SK-N-SH (cell line): ENCODE results near the gene TBC1D16. TPM values are rescaled to one million over a fixed set of nuclear protein-coding genes. Genes with fewer than 3 reads are reported as not detected.
A peak's percentile ranks its signal among the peaks of the same experiment; 100 is the strongest.

Experiments used
- CTCF ChIA-PET: fragments of 300-600, 350-600 bp; formaldehyde crosslinking; extraction: SDS; loops from one replicate; lab custom pipeline; 2021; lab: Yijun Ruan, JAX
- POLR2A ChIA-PET: fragments of 350-600 bp; sonication (Branson Sonifier 250); formaldehyde crosslinking; extraction: SDS; loops from one replicate; lab custom pipeline; 2020; ENCODE audit warnings: antibody characterized with exemption, inconsistent platforms; lab: Yijun Ruan, JAX
- DNase-seq: peaks from one replicate; pipeline ENCODE4 v3.0.0; 2012
- H2AFZ ChIP-seq: fragments of 200-600 bp; sonication (generic); 2 replicates; pipeline ENCODE4 v1.8.1; 2016; ENCODE audit warnings: antibody characterized with exemption, mild to moderate bottlenecking, low read depth
- H3F3A ChIP-seq: fragments of 200-600 bp; sonication (generic); replicated peaks from 2 replicates; pipeline ENCODE3; 2016; ENCODE audit warnings: antibody characterized with exemption, mild to moderate bottlenecking; ENCODE audit not compliant: insufficient read depth
- H3K27ac ChIP-seq, 2 experiments: fragments of 200-500 bp in 1 of 2; fragments of 200-600 bp in 1 of 2; sonication (Bioruptor generic) in 1 of 2; sonication (generic), shearing (Covaris generic) in 1 of 2; 2 replicates each; pipeline versions ENCODE4 v1.5.1 to v1.6.1; 2014 to 2016; ENCODE audit warnings: low read depth in 2 of 2, inconsistent platforms in 1 of 2, low read length in 1 of 2, mild to moderate bottlenecking in 1 of 2, mixed read lengths in 1 of 2
- H3K27me3 ChIP-seq: fragments of 200-600 bp; sonication (generic), shearing (Covaris generic); 2 replicates; pipeline ENCODE4 v1.6.1; 2016; ENCODE audit warnings: mixed run types; ENCODE audit not compliant: insufficient read depth
- H3K36me3 ChIP-seq, 2 experiments: fragments of 200-500 bp in 1 of 2; fragments of 200-600 bp in 1 of 2; sonication (Bioruptor generic) in 1 of 2; sonication (generic) in 1 of 2; replicated peaks in 1 of 2; 2 replicates each; pipeline versions ENCODE3 to v1.5.1; 2014 to 2016; ENCODE audit warnings: low read length in 1 of 2, mild to moderate bottlenecking in 1 of 2; ENCODE audit not compliant: insufficient read depth in 2 of 2, control insufficient read depth in 1 of 2
- H3K4me1 ChIP-seq, 2 experiments: fragments of 200-500 bp in 1 of 2; fragments of 200-600 bp in 1 of 2; sonication (Bioruptor generic) in 1 of 2; sonication (generic), shearing (Covaris generic) in 1 of 2; 2 replicates each; pipeline versions ENCODE4 v1.5.1 to v1.6.1; 2014 to 2016; ENCODE audit warnings: low read depth in 1 of 2, low read length in 1 of 2, mixed run types in 1 of 2; ENCODE audit not compliant: insufficient read depth in 2 of 2, control insufficient read depth in 1 of 2
- H3K4me2 ChIP-seq: fragments of 200-600 bp; sonication (generic), shearing (Covaris generic); 2 replicates; pipeline ENCODE4 v1.6.1; 2017; ENCODE audit warnings: mixed run types
- H3K4me3 ChIP-seq, 2 experiments: fragments of 200-500 bp in 1 of 2; fragments of 200-600 bp in 1 of 2; sonication (Bioruptor generic) in 1 of 2; sonication (generic), shearing (Covaris generic) in 1 of 2; 2 replicates each; pipeline versions ENCODE4 v1.5.1 to v1.8.1; 2014 to 2016; ENCODE audit warnings: low read depth in 2 of 2, inconsistent platforms in 1 of 2, low read length in 1 of 2, mild to moderate bottlenecking in 1 of 2, mixed read lengths in 1 of 2, moderate library complexity in 1 of 2
- H3K79me2 ChIP-seq: fragments of 200-600 bp; sonication (generic); 2 replicates; pipeline ENCODE4 v1.8.1; 2017; ENCODE audit warnings: mild to moderate bottlenecking; ENCODE audit not compliant: insufficient read depth
- H3K9ac ChIP-seq: fragments of 200-600 bp; sonication (generic); 2 replicates; pipeline ENCODE4 v1.6.1; 2017; ENCODE audit warnings: mixed run types
- H3K9me2 ChIP-seq: fragments of 200-600 bp; sonication (generic); 2 replicates; pipeline ENCODE4 v1.6.1; 2017; ENCODE audit warnings: mixed run types
- H3K9me3 ChIP-seq: fragments of 200-600 bp; sonication (generic); 2 replicates; pipeline ENCODE4 v1.6.1; 2017; ENCODE audit warnings: mixed run types, mild to moderate bottlenecking, moderate library complexity
- H4K20me1 ChIP-seq: fragments of 200-600 bp; sonication (generic); 2 replicates; pipeline ENCODE4 v1.6.1; 2017; ENCODE audit warnings: mild to moderate bottlenecking, mixed run types; ENCODE audit not compliant: insufficient read depth
- CHD2 ChIP-seq: fragments of 150-350 bp; IDR thresholded peaks from 2 replicates; pipeline ENCODE4 v1.6.1; 2018; ENCODE audit warnings: low read length; ENCODE audit not compliant: partially characterized antibody
- CTCF ChIP-seq: fragments of 200-600 bp; sonication (generic); IDR thresholded peaks from 2 replicates; pipeline ENCODE4 v1.6.1; 2017; ENCODE audit warnings: antibody characterized with exemption, mild to moderate bottlenecking, moderate library complexity
- ELF1 ChIP-seq: IDR thresholded peaks from 2 replicates; pipeline ENCODE4 v1.4.0; 2012
- EZH2phosphoT487 ChIP-seq: fragments of 200-600 bp; sonication (generic); IDR thresholded peaks from 2 replicates; pipeline ENCODE4 v1.6.1; 2017; ENCODE audit warnings: low read depth, mixed run types, mild to moderate bottlenecking, antibody characterized with exemption, moderate library complexity, borderline replicate concordance
- JUND ChIP-seq: IDR thresholded peaks from 2 replicates; pipeline ENCODE4 v1.4.0; 2012
- PBX3 ChIP-seq: IDR thresholded peaks from 2 replicates; pipeline ENCODE4; 2012
- RAD21 ChIP-seq: IDR thresholded peaks from 2 replicates; pipeline ENCODE4 v1.6.1; 2012; ENCODE audit warnings: mild to moderate bottlenecking, low read length
- SMC3 ChIP-seq: IDR thresholded peaks from 2 replicates; pipeline ENCODE4 v1.6.1; 2012; ENCODE audit warnings: low read depth, low read length, improper control_type of control experiment
- TAF1 ChIP-seq: IDR thresholded peaks from 2 replicates; pipeline ENCODE4 v1.6.1; 2012; ENCODE audit warnings: low read depth, mild to moderate bottlenecking, low read length, moderate library complexity, borderline replicate concordance
- TCF12 ChIP-seq: IDR thresholded peaks from 2 replicates; pipeline ENCODE4 v1.4.0; 2012
- WGBS: methylation state at CpG from one replicate; pipeline ENCODE4 v1.1.6; 2017; ENCODE audit warnings: low lambda C conversion rate; 5-methylcytosine and 5-hydroxymethylcytosine counted together
- polyA plus RNA-seq, 3 experiments: library from polyadenylated mRNA; depleted of rRNA; stranded (reverse); fragments of >200 nt; gene quantifications; 2 replicates each; pipeline ENCODE4 v1.2.3, GENCODE V29; 2012
- TF ChIP-seq, protein P1 (sequence below): IDR thresholded peaks from 2 replicates; pipeline ENCODE4 v1.4.0; 2012; ENCODE audit warnings: low read depth
- TF ChIP-seq, protein P2 (sequence below): fragments of 150-350 bp; IDR thresholded peaks from 2 replicates; pipeline ENCODE4 v1.6.1; 2017; ENCODE audit warnings: antibody characterized with exemption, low read length, low read depth, borderline replicate concordance

The TBC1D16 gene
- polyA plus RNA-seq, 1 of the 3 experiments (the other 2 are of a cell fraction) = 14.5 TPM

- TF ChIP-seq ELF1 = no peak
- no peak for TF ChIP-seq SMC3
- no peak for TF ChIP-seq CHD2
- Histone ChIP-seq H3K4me2 (no peak overlapping the region), H3K27ac (no peak overlapping the region), H3K9me2 (no peaks in the 10 kb centered on the region), H3K36me3 (peaks cover 0 to 30% of the 10 kb centered on the region in 2 experiments), H3K4me3 (no peak overlapping the region), H2AFZ (no peak overlapping the region), H3K79me2 (no peaks in the 10 kb centered on the region; the same call in 1 of the 2 replicates), H3K9me3 (no peaks in the 10 kb centered on the region), H3F3A (no peaks in the 10 kb centered on the region), H3K27me3 (no peaks in the 10 kb centered on the region), H3K4me1 (peaks cover 3% of the 10 kb centered on the region in 2 experiments; a peak in 2 of 4 replicates), H3K9ac (no peak overlapping the region), H4K20me1 (peaks cover 17% of the 10 kb centered on the region)
- no peak for DNase-seq
- ChIA-PET CTCF (interaction anchor here (0.6 to 1.9 kb wide), 3 partner anchors 12 to 145 kb away, joined by 3 to 5 read pairs (median 3); no protein-coding TSS in a partner anchor), POLR2A (no interaction called here)
Observed at GRCh38 chr17:79953335-79953734, 82.3 kb downstream of the TBC1D16 start.

DNA sequence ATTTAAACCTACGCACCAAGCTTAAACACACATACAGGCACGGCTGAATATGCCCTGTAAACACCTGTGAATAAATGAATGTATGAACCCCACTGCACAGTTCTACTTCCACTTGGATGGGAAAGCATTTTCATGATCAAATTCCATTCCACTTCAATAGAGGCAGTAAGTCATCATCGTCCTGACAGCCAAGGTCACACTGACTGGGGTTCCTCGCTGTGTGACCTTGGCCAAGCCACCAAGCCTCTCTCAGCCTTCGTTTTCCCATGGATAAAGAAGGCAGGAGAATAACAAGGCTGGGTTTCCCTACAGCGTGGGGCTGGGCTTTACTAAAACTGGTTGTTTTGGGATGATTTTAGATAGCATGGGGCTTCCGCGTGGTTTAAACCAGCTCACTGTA is 82.8 kb downstream of the TBC1D16 start:
- H4K20me1 ChIP-seq = peaks cover 17% of the 10 kb centered on the region
- peaks cover 3% of the 10 kb centered on the region in 2 experiments; a peak in 2 of 4 replicates for H3K4me1 ChIP-seq
- H3K27ac ChIP-seq = no peak overlapping the region
- no peak overlapping the region for H3K9ac ChIP-seq
- H3K9me3 ChIP-seq = no peaks in the 10 kb centered on the region
- CTCF ChIA-PET = interaction anchor here (1.5 kb wide), 1 partner anchor 144 kb away, joined by 3 read pairs; no protein-coding TSS in a partner anchor
- DNase-seq = peak; percentile 21
- H3K79me2 ChIP-seq = no peaks in the 10 kb centered on the region; the same call in 1 of the 2 replicates
- 90% methylated on average over 8 of the region's 8 CpGs for WGBS
- no peak overlapping the region for H3K4me3 ChIP-seq
- H3K27me3 ChIP-seq = no peaks in the 10 kb centered on the region
- peaks cover 0 to 31% of the 10 kb centered on the region in 2 experiments for H3K36me3 ChIP-seq
- TF ChIP-seq, protein P1, sequence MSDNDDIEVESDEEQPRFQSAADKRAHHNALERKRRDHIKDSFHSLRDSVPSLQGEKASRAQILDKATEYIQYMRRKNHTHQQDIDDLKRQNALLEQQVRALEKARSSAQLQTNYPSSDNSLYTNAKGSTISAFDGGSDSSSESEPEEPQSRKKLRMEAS = no peak
- TF ChIP-seq, protein P2, sequence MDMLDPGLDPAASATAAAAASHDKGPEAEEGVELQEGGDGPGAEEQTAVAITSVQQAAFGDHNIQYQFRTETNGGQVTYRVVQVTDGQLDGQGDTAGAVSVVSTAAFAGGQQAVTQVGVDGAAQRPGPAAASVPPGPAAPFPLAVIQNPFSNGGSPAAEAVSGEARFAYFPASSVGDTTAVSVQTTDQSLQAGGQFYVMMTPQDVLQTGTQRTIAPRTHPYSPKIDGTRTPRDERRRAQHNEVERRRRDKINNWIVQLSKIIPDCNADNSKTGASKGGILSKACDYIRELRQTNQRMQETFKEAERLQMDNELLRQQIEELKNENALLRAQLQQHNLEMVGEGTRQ = no peak
- TF ChIP-seq CTCF (no peak), EZH2phosphoT487 (no peak), TAF1 (no peak), PBX3 (no peak), CHD2 (no peak), TCF12 (no peak), RAD21 (no peak), JUND (no peak)
- TF ChIP-seq, all 33 proteins: peak for 0
- H3K9me2 ChIP-seq = no peaks in the 10 kb centered on the region
- H3K4me2 ChIP-seq = no peak overlapping the region
- no peaks in the 10 kb centered on the region for H3F3A ChIP-seq
- H2AFZ ChIP-seq = no peak overlapping the region
- POLR2A ChIA-PET = no interaction called here
